Retinal pigment epithelial cell (primary cell): ENCODE results near the gene NCBP3.

Experiments used
- DNase-seq: peaks from one replicate; pipeline ENCODE4 v3.0.0-alpha.2; 2010; ENCODE audit warnings: low read depth
- H3K4me3 ChIP-seq: 2 replicates; pipeline ENCODE4 v1.5.1; 2011; ENCODE audit warnings: mild to moderate bottlenecking, low read length, control low read depth, moderate library complexity
- TF ChIP-seq, protein P1 (sequence below): conservative IDR thresholded peaks from 2 replicates; pipeline ENCODE4 v1.5.1; 2011; ENCODE audit warnings: low read depth, low read length, control low read depth, inconsistent platforms

NCBP3 gene, protein sequence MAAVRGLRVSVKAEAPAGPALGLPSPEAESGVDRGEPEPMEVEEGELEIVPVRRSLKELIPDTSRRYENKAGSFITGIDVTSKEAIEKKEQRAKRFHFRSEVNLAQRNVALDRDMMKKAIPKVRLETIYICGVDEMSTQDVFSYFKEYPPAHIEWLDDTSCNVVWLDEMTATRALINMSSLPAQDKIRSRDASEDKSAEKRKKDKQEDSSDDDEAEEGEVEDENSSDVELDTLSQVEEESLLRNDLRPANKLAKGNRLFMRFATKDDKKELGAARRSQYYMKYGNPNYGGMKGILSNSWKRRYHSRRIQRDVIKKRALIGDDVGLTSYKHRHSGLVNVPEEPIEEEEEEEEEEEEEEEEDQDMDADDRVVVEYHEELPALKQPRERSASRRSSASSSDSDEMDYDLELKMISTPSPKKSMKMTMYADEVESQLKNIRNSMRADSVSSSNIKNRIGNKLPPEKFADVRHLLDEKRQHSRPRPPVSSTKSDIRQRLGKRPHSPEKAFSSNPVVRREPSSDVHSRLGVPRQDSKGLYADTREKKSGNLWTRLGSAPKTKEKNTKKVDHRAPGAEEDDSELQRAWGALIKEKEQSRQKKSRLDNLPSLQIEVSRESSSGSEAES

DNA sequence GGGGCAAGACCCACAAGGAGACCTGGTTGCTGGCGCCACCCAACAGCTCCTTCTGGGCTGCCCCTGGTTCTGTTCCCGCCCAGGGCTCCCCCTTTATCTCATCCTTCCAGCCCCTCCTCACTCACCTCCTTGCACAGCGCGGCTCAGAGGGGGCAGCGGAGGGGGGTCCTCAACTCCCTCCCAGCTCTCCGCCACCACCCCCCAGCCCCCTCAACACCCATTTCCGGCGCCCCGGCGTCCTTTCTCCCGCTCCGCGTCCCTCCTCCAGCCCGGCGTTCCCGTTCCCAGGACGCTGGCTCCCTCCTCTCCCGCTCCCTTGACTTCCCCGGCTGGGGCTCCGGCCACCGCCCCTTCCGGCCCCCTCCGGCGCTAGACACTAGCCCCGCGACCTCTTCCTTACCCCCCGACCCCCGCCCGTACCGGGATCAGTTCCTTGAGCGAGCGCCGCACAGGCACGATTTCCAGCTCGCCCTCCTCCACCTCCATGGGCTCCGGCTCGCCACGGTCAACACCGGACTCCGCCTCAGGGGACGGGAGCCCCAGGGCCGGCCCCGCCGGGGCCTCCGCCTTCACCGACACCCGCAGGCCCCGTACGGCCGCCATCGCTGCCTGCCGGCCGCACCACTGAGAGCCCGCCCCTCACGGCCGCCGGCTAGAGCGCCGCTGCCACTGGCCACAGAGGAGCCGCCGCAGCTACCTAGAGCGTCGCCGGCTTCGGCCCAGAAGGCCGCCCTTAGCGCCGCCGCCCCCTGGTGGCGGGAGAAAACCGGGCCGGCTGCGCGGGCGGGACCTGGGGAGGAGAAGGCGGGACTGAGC lies at the start of gene NCBP3:
NCBP3 (minus strand) TSS at position 626 of the 816 bp plus-strand sequence; CDS start at position 603, 23 bp downstream.
- peak; percentile 56 for DNase-seq
- H3K4me3 ChIP-seq = peak within 1 kb of the TSS; percentile 88
- TF ChIP-seq, protein P1, sequence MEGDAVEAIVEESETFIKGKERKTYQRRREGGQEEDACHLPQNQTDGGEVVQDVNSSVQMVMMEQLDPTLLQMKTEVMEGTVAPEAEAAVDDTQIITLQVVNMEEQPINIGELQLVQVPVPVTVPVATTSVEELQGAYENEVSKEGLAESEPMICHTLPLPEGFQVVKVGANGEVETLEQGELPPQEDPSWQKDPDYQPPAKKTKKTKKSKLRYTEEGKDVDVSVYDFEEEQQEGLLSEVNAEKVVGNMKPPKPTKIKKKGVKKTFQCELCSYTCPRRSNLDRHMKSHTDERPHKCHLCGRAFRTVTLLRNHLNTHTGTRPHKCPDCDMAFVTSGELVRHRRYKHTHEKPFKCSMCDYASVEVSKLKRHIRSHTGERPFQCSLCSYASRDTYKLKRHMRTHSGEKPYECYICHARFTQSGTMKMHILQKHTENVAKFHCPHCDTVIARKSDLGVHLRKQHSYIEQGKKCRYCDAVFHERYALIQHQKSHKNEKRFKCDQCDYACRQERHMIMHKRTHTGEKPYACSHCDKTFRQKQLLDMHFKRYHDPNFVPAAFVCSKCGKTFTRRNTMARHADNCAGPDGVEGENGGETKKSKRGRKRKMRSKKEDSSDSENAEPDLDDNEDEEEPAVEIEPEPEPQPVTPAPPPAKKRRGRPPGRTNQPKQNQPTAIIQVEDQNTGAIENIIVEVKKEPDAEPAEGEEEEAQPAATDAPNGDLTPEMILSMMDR = peak; percentile 82

DNA sequence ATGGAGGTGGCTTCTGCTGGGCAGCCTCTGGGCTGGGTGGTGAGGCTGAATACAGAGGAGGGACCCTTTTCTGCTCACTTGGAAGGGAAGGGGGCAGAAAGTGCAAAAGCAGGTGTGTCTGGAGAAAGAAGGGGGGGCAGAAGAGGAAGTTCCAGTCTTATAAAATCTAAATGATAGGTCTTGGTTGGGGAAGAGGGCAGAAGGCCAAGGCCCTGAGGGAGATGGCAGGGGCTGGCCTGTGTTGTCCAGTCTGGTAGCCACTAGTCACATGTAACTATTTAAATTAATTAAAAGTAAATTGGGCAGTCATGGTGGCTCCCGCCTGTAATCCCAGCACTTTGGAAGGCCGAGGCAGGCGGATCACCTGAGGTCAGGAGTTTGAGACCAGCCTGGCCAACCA lies 49.3 kb upstream of the NCBP3 start:
- H3K4me3 ChIP-seq = no peak overlapping the region
- TF ChIP-seq, protein P1 = no peak
- no peak for DNase-seq

DNA sequence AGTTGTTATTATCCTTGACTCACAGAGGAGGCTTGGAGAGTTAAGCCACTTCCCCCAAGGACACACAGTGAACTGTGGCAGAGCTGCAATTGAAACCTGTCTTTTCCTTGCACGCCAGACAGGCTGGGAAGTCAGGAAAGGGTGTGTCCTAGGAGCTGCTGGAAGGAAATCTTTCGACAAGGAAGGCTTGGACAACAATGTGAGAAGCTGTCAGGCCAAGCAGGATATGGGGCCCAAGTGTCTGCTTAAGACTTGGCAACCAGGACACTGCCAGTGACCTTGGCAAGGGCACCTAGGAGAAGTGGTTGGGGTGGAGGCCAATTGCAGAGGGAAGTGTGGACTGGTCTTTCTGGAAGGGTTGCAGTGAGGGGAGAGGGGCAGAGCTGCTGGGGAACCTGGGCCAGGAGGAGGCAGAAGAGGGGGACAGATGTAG lies 48.9 kb upstream of the NCBP3 start:
- no peak overlapping the region for H3K4me3 ChIP-seq
- no peak for DNase-seq
- TF ChIP-seq, protein P1 = no peak

DNA sequence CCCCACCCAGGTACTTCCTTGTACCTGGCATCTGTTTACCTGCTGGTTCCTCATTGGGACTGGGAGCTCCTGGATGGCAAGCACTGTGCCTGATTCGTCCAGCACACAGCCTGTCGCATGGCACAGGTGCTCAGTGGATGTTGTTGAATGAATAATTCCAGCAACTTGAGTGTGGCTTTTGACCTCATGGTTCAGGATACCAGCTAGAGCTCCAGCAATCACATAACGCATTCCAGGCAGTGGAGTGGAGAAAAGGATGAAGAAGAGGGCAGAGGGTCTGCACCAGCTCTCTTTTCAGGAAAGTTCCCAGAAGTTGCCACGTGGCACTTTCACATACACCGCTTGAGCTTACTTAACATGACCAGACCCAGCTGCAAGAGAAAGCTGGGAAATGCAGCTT lies 48.1 kb upstream of the NCBP3 start:
- no peak overlapping the region for H3K4me3 ChIP-seq
- DNase-seq = no peak
- TF ChIP-seq, protein P1 = no peak

DNA sequence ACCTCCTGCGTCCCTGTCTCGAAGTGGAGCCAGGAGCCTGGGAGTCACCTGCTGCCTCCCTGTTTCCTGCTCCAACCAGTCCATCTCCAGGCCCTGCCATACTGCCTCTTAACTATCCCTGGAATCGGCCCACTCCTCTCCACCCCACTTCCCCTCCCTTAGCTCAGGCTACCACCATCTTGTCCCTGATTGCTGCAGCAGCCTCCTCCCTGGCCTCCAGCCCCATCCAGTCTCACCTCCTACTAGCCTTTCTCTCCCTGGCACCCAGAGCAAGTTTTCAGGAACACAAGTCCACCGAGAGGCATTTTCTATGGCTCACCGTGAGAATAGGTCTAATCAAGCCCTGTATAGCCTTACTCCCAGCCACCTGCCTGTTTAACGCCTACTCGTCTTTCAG lies 47.7 kb upstream of the NCBP3 start:
- peak overlapping the region; percentile 47 for H3K4me3 ChIP-seq
- no peak for DNase-seq
- TF ChIP-seq, protein P1 = no peak

DNA sequence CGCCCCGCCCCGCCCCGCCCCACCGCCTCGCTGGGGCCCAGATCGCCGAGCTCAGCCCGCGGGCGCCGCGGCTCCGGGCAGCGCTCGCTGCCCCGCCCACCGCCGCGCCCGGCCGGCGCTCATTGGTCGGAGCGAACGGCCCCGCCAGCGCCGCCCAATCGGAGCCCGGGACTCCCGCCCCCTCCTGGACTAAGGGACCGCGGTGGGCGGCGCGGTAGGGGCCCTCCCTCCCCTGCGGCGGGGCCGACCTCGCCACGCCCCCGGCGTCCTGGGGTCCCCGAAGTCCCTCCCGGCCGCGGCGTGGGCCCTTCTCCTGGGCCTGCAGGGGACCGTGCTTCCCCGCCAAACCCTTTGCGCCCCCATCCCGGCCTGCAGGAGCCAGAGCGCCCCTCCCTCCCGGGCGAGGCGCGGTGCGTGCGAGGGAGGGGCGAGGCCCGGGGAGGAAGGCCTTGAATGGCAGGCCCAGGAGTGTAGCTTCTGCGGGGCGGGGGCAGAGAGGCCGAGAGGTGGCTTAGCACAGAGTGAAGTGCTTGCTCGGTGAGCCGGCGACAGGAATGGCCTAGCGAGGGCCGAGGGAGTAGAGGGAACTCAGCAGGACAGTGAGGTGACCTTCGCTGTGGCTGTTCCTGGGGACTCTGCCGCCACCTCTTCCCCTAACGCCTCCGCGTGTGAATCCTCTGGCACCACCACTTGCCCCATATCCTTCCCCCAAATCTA lies 47.1 kb upstream of the NCBP3 start, which contains the start of gene CAMKK1:
CAMKK1 (minus strand) TSS at position 51 of the 717 bp plus-strand sequence. CDS start 7,366 bp downstream, outside the sequence.
- TF ChIP-seq, protein P1 = no peak
- no peak for DNase-seq
- peak within 1 kb of the TSS; percentile 51 for H3K4me3 ChIP-seq
